Transverse colon (tissue), 4 donors: ENCODE results near the gene PRR19. TPM values are rescaled to one million over a fixed set of nuclear protein-coding genes. Genes with fewer than 3 reads are reported as not detected.
"Not testable (repeated sequence)": the region's sequence is repeated elsewhere in the genome, so short reads cannot be mapped to it uniquely, and the experiment has no call there.

Source experiments
- DNase-seq: peaks from one replicate; pipeline ENCODE4 v3.0.0-alpha.2; 2019
- H3K27ac ChIP-seq, 4 donors: fragments of 200-600 bp; sonication (generic); 2 replicates each; pipeline ENCODE4 v1.5.1; 2016 to 2018; ENCODE audit warnings: inconsistent platforms in 4 of 4
- H3K27me3 ChIP-seq: fragments of 200-600 bp; sonication (generic); 2 replicates; pipeline ENCODE4 v1.5.1; 2017; ENCODE audit warnings: inconsistent platforms
- H3K36me3 ChIP-seq, 4 donors: fragments of 200-600 bp; sonication (generic); 2 replicates each; pipeline ENCODE4 v1.5.1; 2017 to 2019; ENCODE audit warnings: inconsistent platforms in 4 of 4
- H3K4me1 ChIP-seq, 4 donors: fragments of 200-600 bp; sonication (generic); 2 replicates each; pipeline ENCODE4 v1.5.1; 2017 to 2020; ENCODE audit warnings: inconsistent platforms in 4 of 4
- H3K4me3 ChIP-seq, 4 donors: fragments of 200-600 bp; sonication (generic); 1 replicate in 1 of 4; 2 replicates in 3 of 4; pipeline versions ENCODE4 v1.5.1 to v1.6.1; 2017 to 2019; ENCODE audit warnings: inconsistent platforms in 4 of 4
- H3K9me3 ChIP-seq, 2 donors: fragments of 200-600 bp; sonication (generic); 2 replicates each; pipeline ENCODE4 v1.5.1; 2017 to 2019; ENCODE audit warnings: inconsistent platforms in 2 of 2
- CTCF ChIP-seq, 5 experiments: fragments of 200-600 bp in 3 of 5; fragments of 450-650 bp in 2 of 5; sonication (generic) in 3 of 5; IDR thresholded peaks; 1 replicate in 2 of 5; 2 replicates in 3 of 5; pipeline ENCODE4 v1.5.1; 2016 to 2017; ENCODE audit warnings: antibody characterized with exemption in 5 of 5, inconsistent platforms in 3 of 5, mild to moderate bottlenecking in 2 of 5, moderate library complexity in 1 of 5
- EP300 ChIP-seq: sonication (generic); formaldehyde crosslinking; IDR thresholded peaks from one replicate; pipeline ENCODE4 v1.6.1; 2017; ENCODE audit warnings: antibody characterized with exemption, low read depth
- POLR2A ChIP-seq: fragments of 450-650 bp; IDR thresholded peaks from one replicate; pipeline ENCODE4 v1.6.1; 2016; ENCODE audit warnings: antibody characterized with exemption, mild to moderate bottlenecking, moderate library complexity
- POLR2AphosphoS5 ChIP-seq, 3 donors: sonication (generic); formaldehyde crosslinking; IDR thresholded peaks; one replicate each; pipeline ENCODE4 v1.6.1; 2016; ENCODE audit warnings: antibody characterized with exemption in 3 of 3
- whole genome bisulfite sequencing, 2 donors: methylation state at CpG; one replicate each; pipeline ENCODE4 v1.1.5; 2018; ENCODE audit warnings: low coverage in 1 of 2; 5-methylcytosine and 5-hydroxymethylcytosine counted together
- in situ Hi-C, 4 donors: fragments of 200-750 bp; cut with MboI; loops; one replicate each; pipeline versions ENCODE4 v1.15.0 to v1.15.1; 2017; ENCODE audit warnings: low sequenced_read_pairs in 3 of 4, low pct_ligation_motif_present in 1 of 4, low pct_unique_long_range_greater_than_20kb in 1 of 4
- intact Hi-C: fragments of 100-400 bp; cut with DNase I; formaldehyde crosslinking; loops from one replicate; pipeline ENCODE4 v1.15.1; 2023; ENCODE audit warnings: low total_unique reads
- total RNA-seq, 4 donors: library from RNA; depleted of rRNA; stranded (reverse); fragments of >200 nt; gene quantifications; one replicate each; pipeline ENCODE4 v1.1.0, GENCODE V29; 2016

PRR19 gene
- total RNA-seq, 4 donors from 2014 or later, result 0.41 to 0.79 TPM; not detected in 2

GRCh38 chr19:42335971-42336370, 34.0 kb downstream of the PRR19 start:
- WGBS, 2 donors, result 92% methylated on average over 19 of the region's 19 CpGs; no CpG with 5 or more reads in 1 of the 2 donors
- no peak for TF ChIP-seq EP300
- TF ChIP-seq POLR2AphosphoS5 (IDR thresholded peaks at IDR 0.05), result no peak
- TF ChIP-seq POLR2A, result no peak
- no peak for TF ChIP-seq CTCF (IDR thresholded peaks at IDR 0.05)
- H3K27ac ChIP-seq, result no peak overlapping the region

GRCh38 chr19:42339126-42339860, 37.4 kb downstream of the PRR19 start:
- H3K4me1 ChIP-seq, intact Hi-C loops, H3K27ac ChIP-seq, H3K4me3 ChIP-seq, H3K9me3 ChIP-seq, in situ Hi-C loops, H3K27me3 ChIP-seq, H3K36me3 ChIP-seq, DNase-seq: not testable (repeated sequence)
- WGBS, 2 donors, result 88 to 94% methylated on average over 2 to 7 of the region's 7 CpGs

More at GRCh38 chr19:42335971-42336370, 34.0 kb downstream of the PRR19 start:
- intact Hi-C loops, result no loop called here
- H3K9me3 ChIP-seq, result no peaks in the 10 kb centered on the region
- no peak for DNase-seq
- H3K4me3 ChIP-seq, result no peak overlapping the region
- no peaks in the 10 kb centered on the region for H3K4me1 ChIP-seq
- in situ Hi-C loops, result no loop called here
- H3K36me3 ChIP-seq, result no peaks in the 10 kb centered on the region
- H3K27me3 ChIP-seq, result no peaks in the 10 kb centered on the region

- H3K4me3 ChIP-seq, in situ Hi-C loops, DNase-seq, H3K27me3 ChIP-seq, H3K9me3 ChIP-seq, intact Hi-C loops, H3K36me3 ChIP-seq, H3K4me1 ChIP-seq, H3K27ac ChIP-seq: not testable (repeated sequence)
- 98% methylated on average over 4 of the region's 4 CpGs; no CpG with 5 or more reads in 1 of the 2 donors for WGBS, 2 donors
Measured at GRCh38 chr19:42339922-42340321, 38.0 kb downstream of the PRR19 start.

GRCh38 chr19:42343344-42344110, 41.6 kb downstream of the PRR19 start:
- DNase-seq, result no peak
- Histone ChIP-seq H3K4me3 (no peak overlapping the region), H3K9me3 (no peaks in the 10 kb centered on the region), H3K36me3 (peaks cover 0 to 7% (median 0%) of the 10 kb centered on the region in 4 donors), H3K4me1 (no peaks in the 10 kb centered on the region), H3K27ac (no peak overlapping the region), H3K27me3 (no peaks in the 10 kb centered on the region)
- intact Hi-C loops, result no loop called here
- WGBS, 2 donors, result 93% methylated on average over 17 of the region's 17 CpGs; no CpG with 5 or more reads in 1 of the 2 donors
- in situ Hi-C loops, result no loop called here
- TF ChIP-seq POLR2A (no peak), POLR2AphosphoS5 (IDR thresholded peaks at IDR 0.05) (no peak), CTCF (IDR thresholded peaks at IDR 0.05) (no peak), EP300 (no peak)

- intact Hi-C loops (no loop called here), in situ Hi-C loops (no loop called here)
- TF ChIP-seq EP300 (no peak), POLR2A (no peak), CTCF (IDR thresholded peaks at IDR 0.05) (no peak), POLR2AphosphoS5 (IDR thresholded peaks at IDR 0.05) (no peak)
- no peaks in the 10 kb centered on the region for H3K27me3 ChIP-seq
- 92 to 100% methylated on average over 3 to 18 of the region's 18 CpGs for WGBS, 2 donors
- H3K36me3 ChIP-seq, result peaks cover 0 to 7% (median 0%) of the 10 kb centered on the region in 4 donors
- H3K4me3 ChIP-seq, result no peak overlapping the region
- H3K4me1 ChIP-seq, result no peaks in the 10 kb centered on the region
- H3K27ac ChIP-seq, result no peak overlapping the region
- no peak for DNase-seq
- no peaks in the 10 kb centered on the region for H3K9me3 ChIP-seq
Measured at GRCh38 chr19:42344336-42344893, 42.5 kb downstream of the PRR19 start.
